WTC11 (cell line): Measurements from ENCODE around the gene PCDHB9. TPM values are rescaled to one million over a fixed set of nuclear protein-coding genes. Genes with fewer than 3 reads are reported as not detected.
"Not testable (repeated sequence)": the region's sequence is repeated elsewhere in the genome, so short reads cannot be mapped to it uniquely, and the experiment has no call there.

Experiments
- ATAC-seq: fragments of 200-7000 bp; cut with Tn5 transposase; 2 replicates; pipeline ENCODE4 v1.10.0; 2021; ENCODE audit warnings: mild to moderate bottlenecking, moderate library complexity
- Bru-seq: library from RNA; stranded (reverse); fragments of 400-500 nt; gene quantifications from one replicate; lab custom pipeline; 2021; lab: Mats Ljungman, UMichigan
- CTCF ChIA-PET: fragments of 300-600 bp; sonication (Branson Sonifier 250); formaldehyde crosslinking; loops from one replicate; lab custom pipeline; 2021; ENCODE audit warnings: antibody characterized with exemption; lab: Charles Lee
- POLR2A ChIA-PET: fragments of 350-600 bp; sonication (Branson Sonifier 250); formaldehyde crosslinking; loops from one replicate; lab custom pipeline; 2021; ENCODE audit warnings: antibody characterized with exemption; lab: Charles Lee
- DNase-seq: peaks from one replicate; pipeline ENCODE4 v3.0.0; 2021; ENCODE audit warnings: low spot score
- H3K27ac Mint-ChIP-seq: 2 replicates; pipeline ENCODE4 v1.8.0; 2021; ENCODE audit warnings: mixed read lengths
- H3K27me3 Mint-ChIP-seq: 2 replicates; pipeline ENCODE4 v1.8.0; 2021; ENCODE audit warnings: low read depth, mild to moderate bottlenecking, moderate library complexity, mixed read lengths
- H3K36me3 Mint-ChIP-seq: 2 replicates; pipeline ENCODE4 v1.8.0; 2021; ENCODE audit warnings: mixed read lengths
- H3K4me1 Mint-ChIP-seq: 2 replicates; pipeline ENCODE4 v1.8.0; 2022; ENCODE audit warnings: mixed read lengths
- H3K4me3 Mint-ChIP-seq: 2 replicates; pipeline ENCODE4 v1.8.0; 2021; ENCODE audit warnings: mild to moderate bottlenecking, moderate library complexity, mixed read lengths
- H3K9me3 Mint-ChIP-seq: 2 replicates; pipeline ENCODE4 v1.8.0; 2021; ENCODE audit warnings: mixed read lengths
- ATF1 ChIP-seq: sonication (generic); formaldehyde crosslinking; IDR thresholded peaks from 2 replicates; pipeline ENCODE4 v1.8.1; 2023; ENCODE audit warnings: mild to moderate bottlenecking, moderate library complexity, missing genetic modification reagents
- CREM ChIP-seq: sonication (generic); formaldehyde crosslinking; IDR thresholded peaks from 2 replicates; pipeline ENCODE4 v1.8.1; 2022; ENCODE audit warnings: mild to moderate bottlenecking, missing genetic modification reagents, moderate library complexity
- FOXP1 ChIP-seq: sonication (generic); formaldehyde crosslinking; IDR thresholded peaks from 2 replicates; pipeline ENCODE4 v1.8.0; 2022; ENCODE audit warnings: missing genetic modification reagents, mild to moderate bottlenecking, moderate library complexity, borderline replicate concordance
- OVOL2 ChIP-seq: fragments of 250-450 bp; sonication (Bioruptor Pico); IDR thresholded peaks from 2 replicates; pipeline ENCODE4 v1.9.0; 2021; ENCODE audit warnings: mild to moderate bottlenecking, borderline replicate concordance
- RELA ChIP-seq: sonication (generic); formaldehyde crosslinking; IDR thresholded peaks from 2 replicates; pipeline ENCODE4 v1.8.1; 2022; ENCODE audit warnings: missing genetic modification reagents, mild to moderate bottlenecking, borderline replicate concordance
- TCF7 ChIP-seq: sonication (generic); formaldehyde crosslinking; IDR thresholded peaks from 2 replicates; pipeline ENCODE4 v1.8.0; 2022; ENCODE audit warnings: mild to moderate bottlenecking, low read depth, missing genetic modification reagents, moderate library complexity
- TP53 ChIP-seq: sonication (generic); formaldehyde crosslinking; IDR thresholded peaks from 2 replicates; pipeline ENCODE4 v1.8.1; 2023; ENCODE audit warnings: mild to moderate bottlenecking, missing genetic modification reagents
- ZNF121 ChIP-seq: sonication (generic); formaldehyde crosslinking; IDR thresholded peaks from 2 replicates; pipeline ENCODE4 v1.8.0; 2023; ENCODE audit warnings: missing genetic modification reagents
- ZNF396 ChIP-seq: fragments of 250-450 bp; sonication (Bioruptor Pico); IDR thresholded peaks from 2 replicates; pipeline ENCODE4 v1.8.0; 2021; ENCODE audit warnings: mild to moderate bottlenecking, moderate library complexity, borderline replicate concordance
- ZNF416 ChIP-seq: fragments of 250-450 bp; sonication (Bioruptor Pico); IDR thresholded peaks from 2 replicates; pipeline ENCODE4 v1.9.0; 2021; ENCODE audit warnings: mild to moderate bottlenecking, inconsistent platforms
- long read RNA-seq, 3 experiments: library from RNA in 1 of 3; library from capped mRNA in 1 of 3; library from polyadenylated mRNA in 1 of 3; unstranded in 2 of 3; stranded (forward) in 1 of 3; transcript quantifications; one replicate each; pipeline ENCODE4 v2.0.0, GENCODE V29; 2021
- total RNA-seq: library from RNA; stranded (reverse); gene quantifications from 3 replicates; pipeline ENCODE4 v1.2.3, GENCODE V29; 2021
- TF ChIP-seq, protein P1 (sequence below): fragments of 200-600 bp; IDR thresholded peaks from 2 replicates; pipeline ENCODE4 v1.8.0; 2022; ENCODE audit warnings: antibody characterized with exemption
- TF ChIP-seq, protein P2 (sequence below): sonication (generic); formaldehyde crosslinking; IDR thresholded peaks from 2 replicates; pipeline ENCODE4 v1.8.1; 2022; ENCODE audit warnings: low read depth, mild to moderate bottlenecking, moderate library complexity, missing genetic modification reagents, borderline replicate concordance
- TF ChIP-seq, protein P3 (sequence below): fragments of 250-450 bp; sonication (Bioruptor Pico); IDR thresholded peaks from 2 replicates; pipeline ENCODE4 v1.9.0; 2021; ENCODE audit warnings: moderate library complexity, mild to moderate bottlenecking, inconsistent platforms, borderline replicate concordance
- TF ChIP-seq, protein P4 (sequence below): sonication (generic); formaldehyde crosslinking; IDR thresholded peaks from 2 replicates; pipeline ENCODE4 v1.8.0; 2023; ENCODE audit warnings: mild to moderate bottlenecking, missing genetic modification reagents
- TF ChIP-seq, protein P5 (sequence below): sonication (generic); formaldehyde crosslinking; IDR thresholded peaks from 2 replicates; pipeline ENCODE4 v1.8.1; 2023; ENCODE audit warnings: mild to moderate bottlenecking, missing genetic modification reagents, moderate library complexity
- TF ChIP-seq, protein P6 (sequence below): sonication (generic); formaldehyde crosslinking; IDR thresholded peaks from 2 replicates; pipeline ENCODE4 v1.8.1; 2022; ENCODE audit warnings: missing genetic modification reagents, borderline replicate concordance

The PCDHB9 gene
- total RNA-seq (1.6 to 2.3 TPM (median 1.7 TPM) in 3 replicates), Bru-seq, nascent RNA (percentile 56 among the genes with signal in this experiment)
- long read RNA-seq, experiment 1, full-length matches to known transcripts, result 7 of 8 reads
- long read RNA-seq, experiment 1, partial matches to known transcripts, result 0 of 8 reads
- long read RNA-seq, experiment 1, other reads (novel, unspliced or antisense), result 1 of 8 reads
- long read RNA-seq, experiment 2, full-length matches to known transcripts, result 1 of 1 reads
- long read RNA-seq, experiment 2, partial matches to known transcripts, result 0 of 1 reads
- long read RNA-seq, experiment 2, other reads (novel, unspliced or antisense), result 0 of 1 reads
- long read RNA-seq, experiment 3, result 0 reads

DNA sequence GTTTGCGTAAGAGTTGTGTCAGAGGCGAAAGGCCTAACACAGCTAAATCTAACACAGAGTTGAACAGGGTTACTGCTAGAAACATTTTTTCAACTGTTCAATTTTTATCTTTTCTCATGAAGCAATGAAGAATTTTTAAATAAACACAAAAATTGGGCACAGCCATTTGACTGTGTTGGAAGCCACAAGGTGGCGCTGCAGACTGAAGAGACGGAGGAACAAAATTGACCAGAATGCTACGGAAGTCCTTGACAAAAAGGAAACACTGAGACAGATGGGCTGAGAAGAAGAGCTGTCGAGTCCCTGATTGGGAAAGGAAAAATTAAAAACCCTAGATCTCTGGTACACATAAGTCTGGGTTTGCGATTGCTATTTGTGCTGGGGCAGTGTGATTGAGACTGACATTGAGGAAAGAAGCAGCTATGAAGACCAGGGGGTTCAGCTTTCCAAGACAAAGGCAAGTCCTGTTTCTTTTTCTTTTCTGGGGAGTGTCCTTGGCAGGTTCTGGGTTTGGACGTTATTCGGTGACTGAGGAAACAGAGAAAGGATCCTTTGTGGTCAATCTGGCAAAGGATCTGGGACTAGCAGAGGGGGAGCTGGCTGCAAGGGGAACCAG is at the start of gene PCDHB9:
Gene PCDHB9, plus strand, starts transcription at position 265 of the 616 bp plus-strand sequence. Its CDS starts 158 bp downstream, at position 423.
- no peak for TF ChIP-seq ZNF396 (CRISPR knock-in tag)
- TF ChIP-seq ZNF416 (CRISPR knock-in tag), result no peak
- TF ChIP-seq, protein P1, sequence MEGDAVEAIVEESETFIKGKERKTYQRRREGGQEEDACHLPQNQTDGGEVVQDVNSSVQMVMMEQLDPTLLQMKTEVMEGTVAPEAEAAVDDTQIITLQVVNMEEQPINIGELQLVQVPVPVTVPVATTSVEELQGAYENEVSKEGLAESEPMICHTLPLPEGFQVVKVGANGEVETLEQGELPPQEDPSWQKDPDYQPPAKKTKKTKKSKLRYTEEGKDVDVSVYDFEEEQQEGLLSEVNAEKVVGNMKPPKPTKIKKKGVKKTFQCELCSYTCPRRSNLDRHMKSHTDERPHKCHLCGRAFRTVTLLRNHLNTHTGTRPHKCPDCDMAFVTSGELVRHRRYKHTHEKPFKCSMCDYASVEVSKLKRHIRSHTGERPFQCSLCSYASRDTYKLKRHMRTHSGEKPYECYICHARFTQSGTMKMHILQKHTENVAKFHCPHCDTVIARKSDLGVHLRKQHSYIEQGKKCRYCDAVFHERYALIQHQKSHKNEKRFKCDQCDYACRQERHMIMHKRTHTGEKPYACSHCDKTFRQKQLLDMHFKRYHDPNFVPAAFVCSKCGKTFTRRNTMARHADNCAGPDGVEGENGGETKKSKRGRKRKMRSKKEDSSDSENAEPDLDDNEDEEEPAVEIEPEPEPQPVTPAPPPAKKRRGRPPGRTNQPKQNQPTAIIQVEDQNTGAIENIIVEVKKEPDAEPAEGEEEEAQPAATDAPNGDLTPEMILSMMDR, result peak; percentile 49; the same call in 1 of the 2 replicates
- Mint-ChIP-seq H3K27ac (no peak within 1 kb of the TSS; the same call in 1 of the 2 replicates), H3K36me3 (peaks cover 20% of the 10 kb centered on the region), H3K27me3 (peaks cover 4% of the 10 kb centered on the region; the same call in 1 of the 2 replicates), H3K4me1 (peaks cover 15% of the 10 kb centered on the region), H3K9me3 (peaks cover 19% of the 10 kb centered on the region), H3K4me3 (peak within 1 kb of the TSS; percentile 21)
- DNase-seq (peak; percentile 71), ATAC-seq (peak; percentile 58)
- ChIA-PET POLR2A (no interaction called here), CTCF (interaction anchor here (0.6 to 3.3 kb wide), 49 partner anchors 10 to 380 kb away, joined by 3 to 35 read pairs (median 4); partner anchors contain the start of genes PCDHA11, PCDHB11, PCDHB12 and PCDHB13)

DNA sequence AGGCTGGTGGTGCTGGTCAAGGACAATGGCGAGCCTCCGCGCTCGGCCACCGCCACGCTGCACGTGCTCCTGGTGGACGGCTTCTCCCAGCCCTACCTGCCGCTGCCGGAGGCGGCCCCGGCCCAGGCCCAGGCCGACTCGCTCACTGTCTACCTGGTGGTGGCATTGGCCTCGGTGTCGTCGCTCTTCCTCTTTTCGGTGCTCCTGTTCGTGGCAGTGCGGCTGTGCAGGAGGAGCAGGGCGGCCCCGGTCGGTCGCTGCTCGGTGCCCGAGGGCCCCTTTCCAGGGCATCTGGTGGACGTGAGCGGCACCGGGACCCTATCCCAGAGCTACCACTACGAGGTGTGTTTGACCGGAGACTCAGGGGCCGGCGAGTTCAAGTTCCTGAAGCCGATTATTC is 49.6 kb upstream of the PCDHB9 start:
- CTCF ChIA-PET, result not testable (repeated sequence)

DNA sequence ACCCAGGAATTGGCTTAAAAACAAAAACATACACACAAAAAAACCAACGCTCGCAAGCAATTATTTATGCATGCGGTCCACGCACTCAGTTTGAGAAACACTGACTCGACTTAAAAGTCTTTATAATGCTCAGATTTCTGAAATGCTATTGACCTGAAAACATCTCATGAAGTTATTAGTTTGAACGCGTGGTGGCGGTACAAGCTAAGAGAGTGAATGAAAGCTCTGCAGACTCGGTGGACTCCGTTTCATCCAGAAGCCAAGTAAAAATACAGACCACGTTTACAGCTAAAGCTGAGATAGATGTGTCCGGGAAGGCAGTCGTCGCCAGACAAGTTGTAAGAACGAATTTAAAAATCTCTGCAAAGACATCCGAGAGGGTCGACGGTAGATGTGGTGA is 37.1 kb upstream of the PCDHB9 start, which contains the start of gene PCDHB6:
Gene PCDHB6, plus strand, starts transcription at position 246 of the 400 bp plus-strand sequence. CDS start 201 bp downstream, outside the sequence.
- H3K36me3 Mint-ChIP-seq, result peaks cover 15% of the 10 kb centered on the region
- CTCF ChIA-PET, result interaction anchor here (0.6 to 1.8 kb wide), 20 partner anchors 8 to 414 kb away, joined by 3 to 22 read pairs (median 4); partner anchors contain the start of genes PCDHA8, PCDHB10, PCDHB11 and PCDHB14
- H3K4me3 Mint-ChIP-seq, result no peak within 1 kb of the TSS
- POLR2A ChIA-PET, result no interaction called here
- DNase-seq (no peak), ATAC-seq (peak; percentile 74)
- peaks cover 4% of the 10 kb centered on the region; the same call in 1 of the 2 replicates for H3K27me3 Mint-ChIP-seq
- H3K9me3 Mint-ChIP-seq, result peaks cover 18% of the 10 kb centered on the region
- H3K4me1 Mint-ChIP-seq, result no peaks in the 10 kb centered on the region
- H3K27ac Mint-ChIP-seq, result no peak within 1 kb of the TSS
- TF ChIP-seq, protein P2, sequence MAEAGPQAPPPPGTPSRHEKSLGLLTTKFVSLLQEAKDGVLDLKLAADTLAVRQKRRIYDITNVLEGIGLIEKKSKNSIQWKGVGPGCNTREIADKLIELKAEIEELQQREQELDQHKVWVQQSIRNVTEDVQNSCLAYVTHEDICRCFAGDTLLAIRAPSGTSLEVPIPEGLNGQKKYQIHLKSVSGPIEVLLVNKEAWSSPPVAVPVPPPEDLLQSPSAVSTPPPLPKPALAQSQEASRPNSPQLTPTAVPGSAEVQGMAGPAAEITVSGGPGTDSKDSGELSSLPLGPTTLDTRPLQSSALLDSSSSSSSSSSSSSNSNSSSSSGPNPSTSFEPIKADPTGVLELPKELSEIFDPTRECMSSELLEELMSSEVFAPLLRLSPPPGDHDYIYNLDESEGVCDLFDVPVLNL (CRISPR knock-in tag), result no peak
- TF ChIP-seq CREM (CRISPR knock-in tag) (no peak), RELA (no peak), ZNF121 (CRISPR knock-in tag) (no peak), TP53 (no peak), OVOL2 (CRISPR knock-in tag) (no peak), ATF1 (CRISPR knock-in tag) (no peak), FOXP1 (CRISPR knock-in tag) (no peak), TCF7 (no peak)
- TF ChIP-seq, protein P3, sequence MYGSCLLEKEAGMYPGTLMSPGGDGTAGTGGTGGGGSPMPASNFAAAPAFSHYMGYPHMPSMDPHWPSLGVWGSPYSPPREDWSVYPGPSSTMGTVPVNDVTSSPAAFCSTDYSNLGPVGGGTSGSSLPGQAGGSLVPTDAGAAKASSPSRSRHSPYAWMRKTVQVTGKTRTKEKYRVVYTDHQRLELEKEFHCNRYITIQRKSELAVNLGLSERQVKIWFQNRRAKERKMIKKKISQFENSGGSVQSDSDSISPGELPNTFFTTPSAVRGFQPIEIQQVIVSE (CRISPR knock-in tag), result no peak
- TF ChIP-seq, protein P4, sequence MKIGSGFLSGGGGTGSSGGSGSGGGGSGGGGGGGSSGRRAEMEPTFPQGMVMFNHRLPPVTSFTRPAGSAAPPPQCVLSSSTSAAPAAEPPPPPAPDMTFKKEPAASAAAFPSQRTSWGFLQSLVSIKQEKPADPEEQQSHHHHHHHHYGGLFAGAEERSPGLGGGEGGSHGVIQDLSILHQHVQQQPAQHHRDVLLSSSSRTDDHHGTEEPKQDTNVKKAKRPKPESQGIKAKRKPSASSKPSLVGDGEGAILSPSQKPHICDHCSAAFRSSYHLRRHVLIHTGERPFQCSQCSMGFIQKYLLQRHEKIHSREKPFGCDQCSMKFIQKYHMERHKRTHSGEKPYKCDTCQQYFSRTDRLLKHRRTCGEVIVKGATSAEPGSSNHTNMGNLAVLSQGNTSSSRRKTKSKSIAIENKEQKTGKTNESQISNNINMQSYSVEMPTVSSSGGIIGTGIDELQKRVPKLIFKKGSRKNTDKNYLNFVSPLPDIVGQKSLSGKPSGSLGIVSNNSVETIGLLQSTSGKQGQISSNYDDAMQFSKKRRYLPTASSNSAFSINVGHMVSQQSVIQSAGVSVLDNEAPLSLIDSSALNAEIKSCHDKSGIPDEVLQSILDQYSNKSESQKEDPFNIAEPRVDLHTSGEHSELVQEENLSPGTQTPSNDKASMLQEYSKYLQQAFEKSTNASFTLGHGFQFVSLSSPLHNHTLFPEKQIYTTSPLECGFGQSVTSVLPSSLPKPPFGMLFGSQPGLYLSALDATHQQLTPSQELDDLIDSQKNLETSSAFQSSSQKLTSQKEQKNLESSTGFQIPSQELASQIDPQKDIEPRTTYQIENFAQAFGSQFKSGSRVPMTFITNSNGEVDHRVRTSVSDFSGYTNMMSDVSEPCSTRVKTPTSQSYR (CRISPR knock-in tag), result no peak
- TF ChIP-seq, protein P5, sequence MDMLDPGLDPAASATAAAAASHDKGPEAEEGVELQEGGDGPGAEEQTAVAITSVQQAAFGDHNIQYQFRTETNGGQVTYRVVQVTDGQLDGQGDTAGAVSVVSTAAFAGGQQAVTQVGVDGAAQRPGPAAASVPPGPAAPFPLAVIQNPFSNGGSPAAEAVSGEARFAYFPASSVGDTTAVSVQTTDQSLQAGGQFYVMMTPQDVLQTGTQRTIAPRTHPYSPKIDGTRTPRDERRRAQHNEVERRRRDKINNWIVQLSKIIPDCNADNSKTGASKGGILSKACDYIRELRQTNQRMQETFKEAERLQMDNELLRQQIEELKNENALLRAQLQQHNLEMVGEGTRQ, result no peak
- TF ChIP-seq, protein P6, sequence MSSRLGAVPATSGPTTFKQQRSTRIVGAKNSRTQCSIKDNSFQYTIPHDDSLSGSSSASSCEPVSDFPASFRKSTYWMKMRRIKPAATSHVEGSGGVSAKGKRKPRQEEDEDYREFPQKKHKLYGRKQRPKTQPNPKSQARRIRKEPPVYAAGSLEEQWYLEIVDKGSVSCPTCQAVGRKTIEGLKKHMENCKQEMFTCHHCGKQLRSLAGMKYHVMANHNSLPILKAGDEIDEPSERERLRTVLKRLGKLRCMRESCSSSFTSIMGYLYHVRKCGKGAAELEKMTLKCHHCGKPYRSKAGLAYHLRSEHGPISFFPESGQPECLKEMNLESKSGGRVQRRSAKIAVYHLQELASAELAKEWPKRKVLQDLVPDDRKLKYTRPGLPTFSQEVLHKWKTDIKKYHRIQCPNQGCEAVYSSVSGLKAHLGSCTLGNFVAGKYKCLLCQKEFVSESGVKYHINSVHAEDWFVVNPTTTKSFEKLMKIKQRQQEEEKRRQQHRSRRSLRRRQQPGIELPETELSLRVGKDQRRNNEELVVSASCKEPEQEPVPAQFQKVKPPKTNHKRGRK (CRISPR knock-in tag), result no peak

More for the DNA sequence above, 49.6 kb upstream of the PCDHB9 start:
- H3K27me3 Mint-ChIP-seq, H3K4me3 Mint-ChIP-seq, DNase-seq, POLR2A ChIA-PET, ATAC-seq, H3K4me1 Mint-ChIP-seq, H3K27ac Mint-ChIP-seq: not testable (repeated sequence)
- Mint-ChIP-seq H3K9me3 (peaks cover 36% of the 10 kb centered on the region), H3K36me3 (peaks cover 24% of the 10 kb centered on the region)
